OCI-LY1 (cell line): Measurements from ENCODE around the gene RANBP9.

Experiments used
- H2AFZ ChIP-seq: fragments of 200-600 bp; sonication (generic), shearing (Covaris generic); 2 replicates; pipeline ENCODE4 v1.6.0; 2014; ENCODE audit warnings: antibody characterized with exemption, mild to moderate bottlenecking, low read length
- H3F3A ChIP-seq: fragments of 200-600 bp; sonication (generic), shearing (Covaris generic); 2 replicates; pipeline ENCODE4 v1.6.0; 2014; ENCODE audit warnings: mild to moderate bottlenecking, antibody characterized with exemption, low read length, moderate library complexity; ENCODE audit not compliant: insufficient read depth
- H3K27ac ChIP-seq: fragments of 200-600 bp; sonication (generic); 2 replicates; pipeline ENCODE4 v1.5.1; 2014; ENCODE audit warnings: low read length, mixed run types, mild to moderate bottlenecking, low read depth; ENCODE audit not compliant: poor library complexity, severe bottlenecking
- H3K27me3 ChIP-seq: fragments of 200-600 bp; sonication (generic); 2 replicates; pipeline ENCODE4 v1.6.0; 2014; ENCODE audit warnings: antibody characterized with exemption, mild to moderate bottlenecking, low read length, moderate library complexity; ENCODE audit not compliant: insufficient read depth
- H3K36me3 ChIP-seq: fragments of 200-600 bp; sonication (generic); 2 replicates; pipeline ENCODE4 v1.6.1; 2014; ENCODE audit warnings: mild to moderate bottlenecking, antibody characterized with exemption, low read length, moderate library complexity, mixed read lengths; ENCODE audit not compliant: insufficient read depth
- H3K4me1 ChIP-seq: fragments of 200-600 bp; sonication (generic); 2 replicates; pipeline ENCODE4 v1.5.1; 2014; ENCODE audit warnings: mild to moderate bottlenecking, low read length, moderate library complexity; ENCODE audit not compliant: insufficient read depth, severe bottlenecking
- H3K4me2 ChIP-seq: fragments of 200-600 bp; sonication (generic), shearing (Covaris generic); 2 replicates; pipeline ENCODE4 v1.6.1; 2014; ENCODE audit warnings: low read length
- H3K4me3 ChIP-seq: fragments of 200-600 bp; sonication (generic); 2 replicates; pipeline ENCODE4 v1.5.1; 2014; ENCODE audit warnings: low read length, low read depth, mild to moderate bottlenecking, mixed read lengths; ENCODE audit not compliant: poor library complexity, severe bottlenecking
- H3K79me2 ChIP-seq: fragments of 200-600 bp; shearing (Covaris generic); 2 replicates; pipeline ENCODE4 v1.6.1; 2016; ENCODE audit warnings: mixed run types, low read length, mixed read lengths; ENCODE audit not compliant: insufficient read depth
- H3K9ac ChIP-seq: fragments of 200-600 bp; sonication (generic), shearing (Covaris generic); 2 replicates; pipeline ENCODE4 v1.6.1; 2014; ENCODE audit warnings: mild to moderate bottlenecking, low read length, mixed read lengths
- H3K9me2 ChIP-seq: fragments of 200-600 bp; sonication (generic), shearing (Covaris generic); 2 replicates; pipeline ENCODE4 v1.6.1; 2014; ENCODE audit warnings: low read depth, mild to moderate bottlenecking, low read length, mixed read lengths
- H3K9me3 ChIP-seq: fragments of 200-600 bp; shearing (Covaris generic); 2 replicates; pipeline ENCODE4 v1.6.1; 2014; ENCODE audit warnings: low read length, mixed read lengths
- H4K20me1 ChIP-seq: fragments of 200-600 bp; sonication (generic), shearing (Covaris generic); 2 replicates; pipeline ENCODE4 v1.6.0; 2016; ENCODE audit warnings: mild to moderate bottlenecking, low read length; ENCODE audit not compliant: insufficient read depth
- EZH2 ChIP-seq: fragments of 200-600 bp; sonication (generic), shearing (Covaris generic); IDR thresholded peaks from 2 replicates; pipeline ENCODE4 v1.8.0; 2017; ENCODE audit warnings: borderline replicate concordance, mixed run types, mild to moderate bottlenecking, antibody characterized with exemption, low read length, moderate library complexity, mixed read lengths
- TF ChIP-seq, protein P1 (sequence below): fragments of 200-600 bp; sonication (generic), shearing (Covaris generic); IDR thresholded peaks from 2 replicates; pipeline ENCODE4 v1.5.1; 2017; ENCODE audit warnings: mild to moderate bottlenecking, antibody characterized with exemption, low read length, moderate library complexity, mixed read lengths

The RANBP9 gene

DNA sequence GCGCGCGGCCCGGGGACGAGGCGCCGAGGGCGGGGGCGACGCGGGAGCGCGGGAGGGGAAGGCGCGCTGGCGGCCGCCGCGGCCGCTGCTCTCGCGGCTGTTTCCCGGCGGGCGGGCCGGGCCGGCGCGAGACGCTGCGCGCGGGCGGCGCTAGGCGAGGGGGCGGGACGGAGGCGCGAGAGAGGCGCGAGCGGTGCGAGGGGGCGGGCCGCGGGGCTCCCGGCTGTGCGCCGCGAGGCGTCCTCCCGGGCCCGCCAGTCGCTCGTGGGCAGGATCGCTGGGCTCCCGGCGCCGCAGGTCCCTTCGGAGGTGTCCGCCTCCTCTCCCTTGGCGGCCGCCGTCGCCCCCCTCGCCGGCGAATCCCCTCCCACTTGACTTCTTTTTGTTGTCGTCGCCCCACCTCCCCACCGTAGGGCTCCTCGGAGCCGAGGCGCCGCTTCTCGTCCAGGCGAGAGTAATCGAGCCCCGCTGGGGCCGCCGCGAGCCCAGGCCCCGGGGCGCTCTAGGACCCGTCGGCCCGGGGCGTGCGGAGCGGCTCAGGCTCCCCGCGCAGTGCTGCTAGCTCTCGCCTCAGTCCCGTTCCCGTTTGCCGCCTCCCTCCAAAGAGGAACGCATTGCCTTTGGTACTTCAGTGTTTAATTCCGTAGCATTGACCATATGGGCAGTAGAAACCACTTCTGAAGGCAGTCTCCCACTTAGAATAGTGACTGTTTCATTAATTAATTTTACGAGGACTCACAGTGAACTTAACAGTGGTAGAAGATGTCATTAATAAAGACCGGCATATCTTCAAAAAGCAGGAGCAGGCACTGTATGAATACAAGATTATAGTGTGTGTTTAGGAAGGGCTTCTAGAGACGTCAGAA, at the start of gene RANBP9:
Gene RANBP9 (minus strand): TSS at position 103 of the 866 bp plus-strand sequence. CDS start 330 bp downstream, outside the sequence.
- Histone ChIP-seq H3K27ac (peak within 1 kb of the TSS; percentile 78), H3K9me3 (no peaks in the 10 kb centered on the region; the same call in 1 of the 2 replicates), H3K4me2 (peak within 1 kb of the TSS; percentile 85), H4K20me1 (no peaks in the 10 kb centered on the region), H3K4me3 (peak within 1 kb of the TSS; percentile 92), H3K79me2 (peaks cover 39% of the 10 kb centered on the region), H3F3A (no peaks in the 10 kb centered on the region), H2AFZ (peak within 1 kb of the TSS; percentile 17), H3K27me3 (no peaks in the 10 kb centered on the region), H3K4me1 (peaks cover 26% of the 10 kb centered on the region), H3K9me2 (no peaks in the 10 kb centered on the region), H3K36me3 (no peaks in the 10 kb centered on the region), H3K9ac (peak within 1 kb of the TSS; percentile 89)
- TF ChIP-seq, protein P1, sequence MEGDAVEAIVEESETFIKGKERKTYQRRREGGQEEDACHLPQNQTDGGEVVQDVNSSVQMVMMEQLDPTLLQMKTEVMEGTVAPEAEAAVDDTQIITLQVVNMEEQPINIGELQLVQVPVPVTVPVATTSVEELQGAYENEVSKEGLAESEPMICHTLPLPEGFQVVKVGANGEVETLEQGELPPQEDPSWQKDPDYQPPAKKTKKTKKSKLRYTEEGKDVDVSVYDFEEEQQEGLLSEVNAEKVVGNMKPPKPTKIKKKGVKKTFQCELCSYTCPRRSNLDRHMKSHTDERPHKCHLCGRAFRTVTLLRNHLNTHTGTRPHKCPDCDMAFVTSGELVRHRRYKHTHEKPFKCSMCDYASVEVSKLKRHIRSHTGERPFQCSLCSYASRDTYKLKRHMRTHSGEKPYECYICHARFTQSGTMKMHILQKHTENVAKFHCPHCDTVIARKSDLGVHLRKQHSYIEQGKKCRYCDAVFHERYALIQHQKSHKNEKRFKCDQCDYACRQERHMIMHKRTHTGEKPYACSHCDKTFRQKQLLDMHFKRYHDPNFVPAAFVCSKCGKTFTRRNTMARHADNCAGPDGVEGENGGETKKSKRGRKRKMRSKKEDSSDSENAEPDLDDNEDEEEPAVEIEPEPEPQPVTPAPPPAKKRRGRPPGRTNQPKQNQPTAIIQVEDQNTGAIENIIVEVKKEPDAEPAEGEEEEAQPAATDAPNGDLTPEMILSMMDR, result no peak
- no peak for TF ChIP-seq EZH2

DNA sequence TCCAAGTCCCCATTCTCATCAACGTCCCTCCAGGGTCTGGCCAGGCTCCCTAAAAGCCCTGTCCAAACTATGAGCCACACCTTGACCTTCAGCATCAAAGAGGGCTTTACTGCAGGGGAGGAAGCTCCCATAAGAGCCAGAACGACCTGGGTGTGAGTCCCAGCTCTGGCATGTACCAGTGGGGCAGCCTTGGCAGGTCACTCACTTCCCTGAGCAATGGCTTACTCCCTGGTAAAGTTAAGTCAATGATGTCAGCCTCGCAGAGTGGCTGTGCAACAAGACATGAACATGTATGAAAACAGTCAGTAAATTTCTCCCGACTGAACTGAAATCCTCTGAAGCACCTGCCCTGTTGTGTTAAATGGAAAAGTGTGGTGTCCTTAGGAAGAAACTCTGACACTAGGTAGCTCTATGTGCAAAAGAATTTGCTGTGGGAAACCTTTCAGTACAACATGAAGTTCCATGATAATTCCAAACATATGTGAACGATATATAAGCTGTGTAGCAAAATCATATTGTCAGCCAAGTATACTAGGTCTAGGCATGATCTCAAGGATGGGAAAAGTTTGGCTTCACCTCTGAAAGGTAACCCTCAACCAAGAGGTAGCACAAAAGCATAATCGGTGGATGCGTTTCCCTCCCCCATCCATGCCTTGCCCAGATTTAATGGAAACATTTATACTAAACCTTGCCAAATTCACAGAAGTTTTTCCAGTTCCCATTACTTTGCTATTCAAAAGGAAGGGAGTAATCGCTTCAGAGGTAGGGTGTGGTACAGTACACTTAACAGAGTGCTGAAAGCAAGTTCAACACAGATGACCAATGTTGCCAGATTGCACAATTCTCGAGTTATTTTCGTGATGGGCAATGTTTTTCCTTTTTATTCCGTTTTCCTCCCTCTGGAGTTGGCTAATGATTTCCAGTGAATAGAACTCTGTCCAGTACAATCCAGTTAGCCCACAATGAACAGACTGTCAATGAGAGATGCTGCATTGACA, 49.0 kb upstream of the RANBP9 start:
- Histone ChIP-seq H3F3A (no peaks in the 10 kb centered on the region), H3K27me3 (no peaks in the 10 kb centered on the region), H3K4me3 (no peak overlapping the region), H3K4me1 (peaks cover 16% of the 10 kb centered on the region), H3K9me2 (no peaks in the 10 kb centered on the region), H3K4me2 (no peak overlapping the region), H3K9me3 (no peaks in the 10 kb centered on the region), H3K36me3 (no peaks in the 10 kb centered on the region), H3K9ac (no peak overlapping the region), H3K27ac (no peak overlapping the region), H3K79me2 (no peaks in the 10 kb centered on the region), H2AFZ (no peak overlapping the region), H4K20me1 (no peaks in the 10 kb centered on the region)
- TF ChIP-seq, protein P1, result no peak
- no peak for TF ChIP-seq EZH2

DNA sequence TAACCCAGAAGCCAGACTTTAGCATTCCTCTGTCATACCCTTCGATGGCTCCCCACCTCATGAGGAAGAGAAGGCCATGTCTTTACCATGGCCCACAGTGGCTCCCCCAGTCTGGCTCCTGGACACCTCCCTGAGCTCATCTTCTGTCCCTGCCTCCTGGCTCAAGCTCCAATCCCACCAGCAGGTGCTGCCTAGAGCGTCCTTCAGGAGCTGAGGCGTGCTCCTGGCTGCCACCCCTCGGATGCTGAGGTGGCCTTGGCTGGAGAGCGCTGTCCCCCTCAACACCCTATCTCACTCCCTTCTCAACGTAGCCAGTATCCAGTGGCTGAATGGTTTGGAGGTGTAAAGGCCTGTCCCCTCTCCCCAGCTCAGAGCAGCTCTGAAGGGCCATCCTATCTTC, 47.4 kb upstream of the RANBP9 start:
- no peaks in the 10 kb centered on the region for H3K27me3 ChIP-seq
- no peak for TF ChIP-seq EZH2
- TF ChIP-seq, protein P1, result no peak
- no peak overlapping the region for H3K9ac ChIP-seq
- no peaks in the 10 kb centered on the region for H4K20me1 ChIP-seq
- no peaks in the 10 kb centered on the region for H3K36me3 ChIP-seq
- no peak overlapping the region for H3K27ac ChIP-seq
- H3K79me2 ChIP-seq, result no peaks in the 10 kb centered on the region
- H3F3A ChIP-seq, result no peaks in the 10 kb centered on the region
- H3K9me2 ChIP-seq, result no peaks in the 10 kb centered on the region
- H3K4me2 ChIP-seq, result no peak overlapping the region
- peaks cover 16% of the 10 kb centered on the region for H3K4me1 ChIP-seq
- H2AFZ ChIP-seq, result no peak overlapping the region
- H3K4me3 ChIP-seq, result no peak overlapping the region
- H3K9me3 ChIP-seq, result no peaks in the 10 kb centered on the region
